ENCODE data around the gene PRKRA.
"Not testable (repeated sequence)": the region's sequence is repeated elsewhere in the genome, so short reads cannot be mapped to it uniquely, and the experiment has no call there.

PRKRA gene

GRCh38 chr2:178427458-178427857 lies 23.5 kb downstream of the PRKRA start:
- no peak for DNase-seq (ENCODE audit: extremely low read depth, low read depth)
- no peak overlapping the region for H3K4me3 ChIP-seq (replicated peaks; ENCODE audit: low read depth, low read length)
- no peak for TF ChIP-seq CTCF (IDR thresholded peaks at IDR 0.05; ENCODE audit: low read depth, low read length, missing control alignments)

GRCh38 chr2:178426388-178426787 lies 24.6 kb downstream of the PRKRA start:
- TF ChIP-seq CTCF (IDR thresholded peaks at IDR 0.05; ENCODE audit: low read depth, low read length, missing control alignments) = no peak
- H3K4me3 ChIP-seq (replicated peaks; ENCODE audit: low read depth, low read length) = no peak overlapping the region
- no peak for DNase-seq (ENCODE audit: extremely low read depth, low read depth)

- H3K4me3 ChIP-seq (replicated peaks; ENCODE audit: low read depth, low read length) = no peak overlapping the region
- TF ChIP-seq CTCF (IDR thresholded peaks at IDR 0.05; ENCODE audit: low read depth, low read length, missing control alignments) = no peak
- no peak for DNase-seq (ENCODE audit: extremely low read depth, low read depth)
Measured at GRCh38 chr2:178425255-178425827, 25.6 kb downstream of the PRKRA start.

GRCh38 chr2:178423746-178424145 lies 27.2 kb downstream of the PRKRA start:
- not testable (repeated sequence) for DNase-seq (ENCODE audit: extremely low read depth, low read depth)

GRCh38 chr2:178422097-178422496 lies 28.9 kb downstream of the PRKRA start:
- TF ChIP-seq CTCF (IDR thresholded peaks at IDR 0.05; ENCODE audit: low read depth, low read length, missing control alignments) = no peak
- DNase-seq (ENCODE audit: extremely low read depth, low read depth) = no peak
- no peak overlapping the region for H3K4me3 ChIP-seq (replicated peaks; ENCODE audit: low read depth, low read length)

More at GRCh38 chr2:178423746-178424145, 27.2 kb downstream of the PRKRA start:
- H3K4me3 ChIP-seq (replicated peaks; ENCODE audit: low read depth, low read length) = not testable (repeated sequence)

GRCh38 chr2:178420463-178420999 lies 30.4 kb downstream of the PRKRA start:
- DNase-seq (ENCODE audit: extremely low read depth, low read depth) = no peak
- TF ChIP-seq CTCF (IDR thresholded peaks at IDR 0.05; ENCODE audit: low read depth, low read length, missing control alignments) = no peak
- H3K4me3 ChIP-seq (replicated peaks; ENCODE audit: low read depth, low read length) = no peak overlapping the region

GRCh38 chr2:178419123-178419522 lies 31.9 kb downstream of the PRKRA start:
- H3K4me3 ChIP-seq (replicated peaks; ENCODE audit: low read depth, low read length) = no peak overlapping the region
- DNase-seq (ENCODE audit: extremely low read depth, low read depth) = no peak
- TF ChIP-seq CTCF (IDR thresholded peaks at IDR 0.05; ENCODE audit: low read depth, low read length, missing control alignments) = peak; percentile 18
